HUES64 (cell line): ENCODE data around the gene DENND4A.
"Not testable (repeated sequence)": the region's sequence is repeated elsewhere in the genome, so short reads cannot be mapped to it uniquely, and the experiment has no call there.

Experiments used
- H3K27ac ChIP-seq: 2 replicates; pipeline ENCODE4 v1.7.0; 2013; ENCODE audit warnings: low read depth, low read length, inconsistent platforms
- H3K27me3 ChIP-seq: 2 replicates; pipeline ENCODE4 v1.6.1; 2013; ENCODE audit warnings: mild to moderate bottlenecking, low read length; ENCODE audit not compliant: insufficient read depth
- H3K36me3 ChIP-seq: 2 replicates; pipeline ENCODE4 v1.6.1; 2013; ENCODE audit warnings: mild to moderate bottlenecking, low read length; ENCODE audit not compliant: insufficient read depth
- H3K4me1 ChIP-seq: 2 replicates; pipeline ENCODE4 v1.6.1; 2013; ENCODE audit warnings: mild to moderate bottlenecking, low read length, moderate library complexity; ENCODE audit not compliant: insufficient read depth
- H3K4me3 ChIP-seq: 2 replicates; pipeline ENCODE4 v1.5.1; 2013; ENCODE audit warnings: mild to moderate bottlenecking, low read length, moderate library complexity
- H3K9ac ChIP-seq: 2 replicates; pipeline ENCODE4 v1.6.1; 2013; ENCODE audit warnings: mild to moderate bottlenecking, low read depth, low read length
- H3K9me3 ChIP-seq: 2 replicates; pipeline ENCODE4 v1.6.1; 2013; ENCODE audit warnings: low read depth, low read length; ENCODE audit not compliant: insufficient read depth
- WGBS: fragments of 150-250, 120-280 bp; methylation state at CpG from one replicate; pipeline ENCODE4 v1.1.7; 2013; ENCODE audit warnings: missing lambda C conversion rate; 5-methylcytosine and 5-hydroxymethylcytosine counted together

The DENND4A gene

DNA sequence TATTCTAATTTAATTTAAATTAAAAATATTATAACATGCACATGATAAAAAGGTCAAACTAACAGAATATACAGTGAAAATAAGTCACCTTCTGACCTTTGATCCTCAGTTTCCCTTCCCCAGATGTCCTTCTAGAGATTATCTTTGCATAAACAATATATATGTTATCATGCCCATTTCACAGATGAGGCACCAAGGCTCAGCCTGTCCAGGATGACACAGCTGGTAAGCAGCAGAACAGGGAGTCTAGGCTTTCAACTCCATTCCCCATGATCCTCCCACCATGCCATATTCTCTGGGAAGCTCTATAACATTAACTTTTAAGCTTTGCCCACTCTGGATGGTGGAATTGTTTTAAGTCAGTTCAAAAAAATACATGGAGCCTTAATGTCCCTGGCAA, 169.0 kb downstream of the DENND4A start:
- H3K27ac ChIP-seq = no peak overlapping the region
- H3K4me1 ChIP-seq = peaks cover 13% of the 10 kb centered on the region
- no peaks in the 10 kb centered on the region for H3K27me3 ChIP-seq
- no peaks in the 10 kb centered on the region for H3K9me3 ChIP-seq
- no peak overlapping the region for H3K4me3 ChIP-seq
- H3K9ac ChIP-seq = no peak overlapping the region
- no peaks in the 10 kb centered on the region for H3K36me3 ChIP-seq

DNA sequence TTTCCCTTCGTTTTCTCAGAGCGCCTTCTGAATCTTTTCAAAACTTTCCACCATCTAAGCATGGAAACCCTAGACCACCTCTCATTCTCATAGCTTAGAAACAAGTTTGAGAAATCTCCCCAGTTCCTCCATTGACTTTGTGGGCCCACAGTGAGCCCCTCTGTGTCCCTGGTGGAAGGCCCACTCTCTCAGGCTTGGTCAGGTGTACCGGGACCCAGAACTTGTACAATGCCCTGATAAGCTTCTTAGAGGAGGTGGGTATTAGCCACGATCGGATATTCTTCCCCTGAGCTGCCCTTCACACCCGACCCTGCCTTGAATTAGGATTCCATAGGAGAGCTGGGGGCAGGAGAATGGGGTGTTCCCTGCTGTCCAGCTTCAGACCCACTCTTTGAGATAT, 170.5 kb downstream of the DENND4A start, which contains the start of gene SLC24A1:
Gene SLC24A1 (plus strand): TSS at position 301 of the 400 bp plus-strand sequence. CDS start 2,143 bp downstream, outside the sequence.
- no peak within 1 kb of the TSS for H3K4me3 ChIP-seq
- H3K4me1 ChIP-seq = peaks cover 14% of the 10 kb centered on the region
- no peak within 1 kb of the TSS for H3K27ac ChIP-seq
- H3K36me3 ChIP-seq = no peaks in the 10 kb centered on the region
- no peak within 1 kb of the TSS for H3K9ac ChIP-seq
- H3K9me3 ChIP-seq = no peaks in the 10 kb centered on the region
- H3K27me3 ChIP-seq = no peaks in the 10 kb centered on the region
- 91% methylated on average over 6 of the region's 6 CpGs for WGBS

DNA sequence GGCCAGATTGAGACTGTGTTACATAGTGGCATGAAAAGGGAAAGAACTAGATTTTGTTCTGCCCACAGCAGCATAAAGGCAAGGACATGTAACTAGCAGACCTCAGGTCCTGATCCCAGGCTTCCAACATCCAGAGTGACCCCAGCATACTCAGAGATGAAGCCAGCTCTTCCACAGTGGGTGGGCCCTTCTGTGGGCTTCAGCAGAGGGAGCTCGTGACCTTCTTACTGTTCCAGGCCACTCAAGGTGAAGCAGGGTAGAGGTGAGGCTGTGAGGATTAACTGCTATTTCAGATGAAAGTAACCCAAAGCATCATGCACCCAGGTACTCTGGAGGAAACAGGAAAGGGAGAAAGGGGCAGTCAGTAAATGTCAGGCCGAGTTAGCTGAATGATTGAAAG, 171.3 kb downstream of the DENND4A start:
- H3K27me3 ChIP-seq = no peaks in the 10 kb centered on the region

DNA sequence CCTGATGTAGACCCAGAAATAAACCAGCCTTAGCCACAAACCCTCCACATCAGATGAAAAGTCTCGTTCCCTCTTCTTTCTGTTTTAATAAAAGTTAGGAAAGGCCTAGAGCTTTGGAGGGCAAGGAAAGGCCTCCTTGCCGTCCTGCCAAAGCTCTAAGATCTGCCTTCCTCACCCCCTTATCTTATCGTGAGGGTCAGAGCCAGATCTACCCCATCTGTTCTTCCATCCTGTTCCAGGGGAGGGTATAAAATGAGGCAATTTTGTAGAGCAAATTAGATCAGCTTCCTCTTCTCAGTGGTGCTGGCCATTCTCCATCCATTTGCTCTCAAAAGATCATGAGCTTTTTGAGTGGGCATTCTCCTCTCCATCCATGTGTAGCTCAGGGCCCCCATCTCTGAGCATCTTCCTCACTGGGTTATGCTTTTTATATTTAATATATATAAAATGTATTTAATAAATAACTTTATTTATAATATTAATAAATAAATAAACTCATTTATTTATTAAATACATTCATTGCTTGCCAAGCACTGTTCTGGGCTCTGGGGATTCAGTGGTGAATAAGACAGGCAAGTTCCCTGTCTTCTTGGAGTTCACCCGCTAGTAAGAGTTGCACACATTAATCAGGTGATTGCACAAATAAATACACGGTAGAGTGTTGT, 172.3 kb downstream of the DENND4A start:
- H3K36me3 ChIP-seq = no peaks in the 10 kb centered on the region
- 94% methylated on average over 5 of the region's 5 CpGs for WGBS
- no peak overlapping the region for H3K27ac ChIP-seq
- H3K27me3 ChIP-seq = no peaks in the 10 kb centered on the region
- H3K9ac ChIP-seq = no peak overlapping the region
- peaks cover 14% of the 10 kb centered on the region for H3K4me1 ChIP-seq
- H3K4me3 ChIP-seq = no peak overlapping the region
- H3K9me3 ChIP-seq = no peaks in the 10 kb centered on the region

More for the DNA sequence above, 171.3 kb downstream of the DENND4A start:
- Histone ChIP-seq H3K9me3 (no peaks in the 10 kb centered on the region), H3K27ac (no peak overlapping the region), H3K4me1 (peaks cover 14% of the 10 kb centered on the region), H3K9ac (no peak overlapping the region), H3K4me3 (no peak overlapping the region), H3K36me3 (no peaks in the 10 kb centered on the region)
- WGBS = 90% methylated on average over 2 of the region's 2 CpGs

DNA sequence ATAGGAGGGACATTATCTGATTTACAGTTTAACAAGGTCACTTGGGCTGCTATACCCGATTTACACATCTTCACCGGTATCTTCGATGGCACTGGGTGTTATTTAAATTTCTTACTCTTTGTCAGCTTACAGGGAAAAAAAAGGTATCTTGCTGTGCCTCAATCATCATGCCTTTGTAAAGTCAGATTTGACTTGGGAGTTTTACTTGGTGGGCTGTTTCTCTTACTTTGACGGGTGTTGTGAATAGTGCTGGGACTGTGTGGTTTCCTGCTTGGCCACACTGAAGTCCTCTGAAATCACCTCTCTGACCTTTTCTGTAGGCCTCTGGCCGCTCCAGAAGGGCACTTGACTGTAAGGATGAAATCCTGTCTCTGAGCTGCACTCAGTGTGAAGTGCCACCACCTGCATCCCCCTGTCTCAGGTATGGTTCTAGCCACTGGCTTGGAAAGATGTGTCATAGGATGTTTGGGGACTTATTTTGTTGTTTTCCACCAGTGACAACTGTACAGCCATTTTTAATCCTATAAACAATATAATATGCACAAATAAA, 173.5 kb downstream of the DENND4A start:
- Histone ChIP-seq H3K9me3 (no peaks in the 10 kb centered on the region), H3K27me3 (no peaks in the 10 kb centered on the region), H3K4me3 (no peak overlapping the region), H3K4me1 (peaks cover 14% of the 10 kb centered on the region), H3K9ac (0 out of 2 replicates have a peak overlapping the region, but pooled peaks have one; percentile 1), H3K36me3 (no peaks in the 10 kb centered on the region), H3K27ac (no peak overlapping the region; the same call in 1 of the 2 replicates)
- WGBS = 25% methylated on average over 4 of the region's 5 CpGs

DNA sequence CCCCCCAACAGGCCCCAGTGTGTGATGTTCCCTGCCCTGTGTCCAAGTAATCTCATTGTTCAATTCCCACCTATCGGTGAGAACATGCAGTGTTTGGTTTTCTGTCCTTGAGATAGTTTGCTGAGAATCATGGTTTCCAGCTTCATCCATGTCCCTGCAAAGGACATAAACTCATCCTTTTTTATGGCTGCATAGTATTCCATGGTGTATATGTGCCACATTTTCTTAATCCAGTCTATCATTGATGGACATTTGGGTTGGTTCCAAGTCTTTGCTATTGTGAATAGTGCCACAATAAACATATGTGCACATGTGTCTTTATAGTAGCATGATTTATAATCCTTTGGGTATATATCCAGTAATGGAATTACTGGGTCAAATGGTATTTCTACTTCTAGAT, 176.2 kb downstream of the DENND4A start:
- H3K27me3 ChIP-seq, H3K27ac ChIP-seq, H3K9me3 ChIP-seq, H3K9ac ChIP-seq, H3K36me3 ChIP-seq, H3K4me3 ChIP-seq: not testable (repeated sequence)
- 100% methylated on average over 1 of the region's 1 CpG for WGBS
- peaks cover 24% of the 10 kb centered on the region for H3K4me1 ChIP-seq

DNA sequence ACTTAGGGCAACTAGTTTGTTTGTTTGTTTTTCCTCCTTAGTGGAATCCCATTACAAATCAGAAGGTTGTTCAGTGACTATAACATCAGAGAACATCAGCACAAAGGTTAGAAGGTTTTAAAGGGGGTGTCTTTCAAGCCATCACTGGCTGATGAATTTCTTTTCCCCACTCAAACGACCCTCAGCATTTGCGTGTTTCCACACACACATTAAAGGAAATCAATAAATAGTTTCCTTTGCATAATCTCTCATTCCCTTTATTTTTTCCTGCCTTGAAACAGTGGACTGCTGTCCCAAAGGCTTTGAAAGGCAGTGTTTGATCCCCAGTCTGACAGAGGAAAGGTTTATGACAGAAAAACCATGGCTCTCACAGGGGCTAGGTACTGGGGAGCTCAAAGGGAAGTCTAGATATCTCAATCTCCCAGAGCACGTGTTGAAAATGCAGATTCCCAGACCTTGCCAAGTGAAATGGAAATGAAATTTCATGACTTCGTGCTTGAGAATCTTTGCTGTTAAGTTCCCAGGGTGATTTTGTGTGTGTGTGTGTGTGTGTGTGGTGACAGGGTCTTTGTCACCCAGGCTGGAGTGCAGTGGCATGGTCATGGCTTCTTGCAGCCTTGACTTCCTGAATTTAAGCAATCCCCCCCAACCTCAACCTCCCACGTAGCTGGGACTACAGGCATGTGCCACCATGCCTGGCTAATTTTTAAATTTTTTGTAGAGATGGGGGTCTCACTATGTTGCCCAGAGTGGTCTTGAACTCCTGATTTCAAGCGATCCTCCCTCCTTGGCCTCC, 178.9 kb downstream of the DENND4A start:
- no peaks in the 10 kb centered on the region for H3K36me3 ChIP-seq
- H3K27ac ChIP-seq = no peak overlapping the region
- H3K9me3 ChIP-seq = no peaks in the 10 kb centered on the region
- H3K27me3 ChIP-seq = no peaks in the 10 kb centered on the region
- no peak overlapping the region for H3K4me3 ChIP-seq
- H3K4me1 ChIP-seq = peaks cover 11% of the 10 kb centered on the region
- no peak overlapping the region for H3K9ac ChIP-seq
- 89% methylated on average over 5 of the region's 6 CpGs for WGBS

DNA sequence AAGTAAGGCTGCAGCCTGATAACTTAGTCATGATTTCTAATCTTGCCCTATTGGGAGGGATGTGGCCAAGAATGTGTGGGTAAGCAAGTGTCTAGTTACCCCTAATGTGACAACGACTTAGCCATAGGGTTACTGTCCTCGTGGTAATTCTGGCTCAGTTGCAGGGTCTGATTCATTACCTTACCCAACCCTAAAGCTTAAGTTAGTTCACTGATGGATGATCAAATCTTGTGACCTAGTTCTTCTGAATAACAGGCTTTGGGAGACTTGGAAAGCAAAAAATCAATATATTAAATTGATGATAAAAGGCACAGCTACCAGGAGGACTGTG, 179.5 kb downstream of the DENND4A start:
- 94% methylated on average over 2 of the region's 2 CpGs for WGBS
- no peaks in the 10 kb centered on the region; the same call in 1 of the 2 replicates for H3K36me3 ChIP-seq
- H3K27ac ChIP-seq = no peak overlapping the region
- H3K4me3 ChIP-seq = no peak overlapping the region
- H3K9me3 ChIP-seq = no peaks in the 10 kb centered on the region
- H3K9ac ChIP-seq = no peak overlapping the region
- H3K27me3 ChIP-seq = no peaks in the 10 kb centered on the region
- peaks cover 9% of the 10 kb centered on the region for H3K4me1 ChIP-seq

DNA sequence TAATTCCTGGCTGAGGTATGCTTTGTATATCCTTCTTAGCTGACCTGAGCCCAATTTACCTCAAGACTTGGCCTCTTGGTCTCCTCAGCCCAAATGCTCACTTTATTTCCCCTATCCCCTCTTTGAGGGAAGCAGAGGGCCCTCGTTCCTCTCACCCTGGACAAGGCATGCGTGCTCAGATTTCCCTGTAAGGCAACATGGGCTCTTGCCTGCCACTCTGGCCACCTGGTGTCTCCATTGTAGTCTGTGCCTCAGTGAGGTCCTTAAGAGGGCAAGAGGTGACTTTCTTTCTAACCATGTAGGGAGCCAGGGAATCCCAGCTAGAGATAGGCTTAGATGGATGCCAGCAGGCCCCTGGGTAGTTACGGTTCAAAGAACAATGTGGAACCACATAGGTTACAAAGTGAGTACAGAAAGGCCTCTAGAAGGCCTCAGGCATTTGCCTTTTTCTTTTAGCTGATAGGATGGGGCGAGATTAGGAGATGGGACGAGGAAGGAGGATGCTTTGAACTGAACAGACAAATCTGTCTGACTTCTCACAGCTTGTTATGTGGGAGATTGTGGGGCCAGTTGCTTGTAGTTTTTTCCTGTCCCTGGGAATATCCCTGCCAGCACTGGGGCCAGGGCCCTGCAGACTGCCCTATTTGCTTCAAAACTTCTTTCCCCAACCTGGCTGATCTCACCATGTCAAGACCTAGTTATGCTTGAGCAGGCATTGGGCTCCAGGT, 180.0 kb downstream of the DENND4A start:
- WGBS = 80% methylated on average over 5 of the region's 5 CpGs
- Histone ChIP-seq H3K36me3 (peaks cover 3% of the 10 kb centered on the region), H3K4me3 (peak overlapping the region; percentile 86), H3K27me3 (no peaks in the 10 kb centered on the region), H3K27ac (peak overlapping the region; percentile 81), H3K9ac (peak overlapping the region; percentile 77), H3K4me1 (peaks cover 9% of the 10 kb centered on the region), H3K9me3 (no peaks in the 10 kb centered on the region)

DNA sequence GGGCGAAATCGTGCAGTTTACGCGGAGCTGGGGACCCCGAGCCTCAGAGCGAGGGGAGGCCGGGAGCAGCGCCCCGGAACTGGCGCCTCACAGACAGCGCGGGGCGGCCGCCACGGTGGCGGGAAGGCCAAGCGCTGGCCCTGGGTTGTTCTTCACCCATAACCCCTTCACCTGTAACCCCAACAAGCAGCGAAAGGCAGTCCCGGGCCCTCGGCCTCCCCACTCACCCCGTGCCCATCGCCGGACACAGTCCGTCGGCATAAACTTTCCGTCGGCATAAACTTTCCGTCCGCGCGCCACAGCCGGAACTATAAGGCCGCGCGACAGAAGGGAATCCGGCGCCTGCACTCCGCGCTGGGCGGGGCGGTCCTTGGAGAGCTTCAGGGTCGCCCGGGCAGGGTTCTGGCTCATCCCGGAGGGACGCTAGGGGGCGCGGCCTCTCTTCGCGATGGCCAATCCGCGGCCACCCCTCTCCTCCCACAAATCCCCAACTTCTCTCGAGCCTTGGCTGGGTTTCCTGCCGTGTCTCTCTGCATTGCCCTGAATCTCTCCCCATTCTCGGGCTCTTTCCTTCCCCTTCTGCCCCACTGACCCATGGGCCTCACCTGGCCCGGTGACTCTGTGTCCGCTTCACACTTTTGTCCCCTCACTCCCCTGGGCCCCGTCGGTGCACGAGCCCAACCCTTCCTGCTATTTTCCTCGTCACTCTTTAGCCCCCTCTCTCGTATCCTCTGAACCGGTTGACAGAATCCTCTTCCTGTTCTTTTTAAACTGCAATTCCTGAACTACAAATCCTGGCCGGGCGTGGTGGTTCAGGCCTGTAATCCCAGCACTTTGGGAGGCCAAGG, 181.0 kb downstream of the DENND4A start, which contains the start of gene INTS14:
Gene INTS14 (minus strand): TSS at position 261 of the 848 bp plus-strand sequence. CDS start 3,751 bp downstream, outside the sequence.
- peak within 1 kb of the TSS; percentile 93 for H3K9ac ChIP-seq
- no peaks in the 10 kb centered on the region for H3K27me3 ChIP-seq
- H3K36me3 ChIP-seq = peaks cover 12% of the 10 kb centered on the region
- H3K27ac ChIP-seq = peak within 1 kb of the TSS; percentile 81
- under 1% methylated on average over 64 of the region's 64 CpGs for WGBS
- H3K4me1 ChIP-seq = peaks cover 9% of the 10 kb centered on the region
- peak within 1 kb of the TSS; percentile 86 for H3K4me3 ChIP-seq
- H3K9me3 ChIP-seq = no peaks in the 10 kb centered on the region
